Astrocyte of the spinal cord (primary cell): ENCODE measurements around the gene ZNF655.

Source experiments
- DNase-seq: peaks from one replicate; pipeline ENCODE4 v3.0.0; 2011; ENCODE audit warnings: low read depth, low spot score
- H3K4me3 ChIP-seq: 2 replicates; pipeline ENCODE4 v1.5.1; 2011; ENCODE audit warnings: low read depth, mild to moderate bottlenecking, low read length, moderate library complexity
- in situ Hi-C: cut with HindIII; loops from 2 replicates; pipeline ENCODE4 v1.10.0; 2017; ENCODE audit warnings: low sequenced_read_pairs
- TF ChIP-seq, protein P1 (sequence below): IDR thresholded peaks from 2 replicates; pipeline ENCODE4 v1.5.1; 2012; ENCODE audit warnings: low read depth, mild to moderate bottlenecking, low read length, inconsistent platforms

The ZNF655 gene

DNA sequence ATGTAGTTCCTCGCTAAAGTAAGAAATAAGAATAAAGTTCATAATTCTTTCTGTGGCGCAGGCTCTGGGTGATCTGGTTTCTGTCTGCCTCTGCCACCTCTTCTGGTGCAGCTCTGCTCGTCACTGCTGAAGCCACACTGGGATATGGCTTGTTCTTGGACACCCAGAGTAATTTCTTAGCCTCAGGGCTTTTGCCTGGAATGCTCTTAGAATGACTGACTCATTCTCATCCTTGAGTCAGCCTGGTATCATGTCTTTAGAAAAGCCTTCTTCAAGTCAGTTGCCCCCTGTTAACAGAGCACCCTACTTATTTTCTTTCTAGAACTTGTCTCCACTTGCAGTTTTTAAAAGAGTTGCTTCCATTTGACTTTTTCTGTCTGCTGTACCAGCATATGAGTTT is 60.3 kb downstream of the ZNF655 start:
- no peak overlapping the region for H3K4me3 ChIP-seq
- in situ Hi-C loops: no loop called here

DNA sequence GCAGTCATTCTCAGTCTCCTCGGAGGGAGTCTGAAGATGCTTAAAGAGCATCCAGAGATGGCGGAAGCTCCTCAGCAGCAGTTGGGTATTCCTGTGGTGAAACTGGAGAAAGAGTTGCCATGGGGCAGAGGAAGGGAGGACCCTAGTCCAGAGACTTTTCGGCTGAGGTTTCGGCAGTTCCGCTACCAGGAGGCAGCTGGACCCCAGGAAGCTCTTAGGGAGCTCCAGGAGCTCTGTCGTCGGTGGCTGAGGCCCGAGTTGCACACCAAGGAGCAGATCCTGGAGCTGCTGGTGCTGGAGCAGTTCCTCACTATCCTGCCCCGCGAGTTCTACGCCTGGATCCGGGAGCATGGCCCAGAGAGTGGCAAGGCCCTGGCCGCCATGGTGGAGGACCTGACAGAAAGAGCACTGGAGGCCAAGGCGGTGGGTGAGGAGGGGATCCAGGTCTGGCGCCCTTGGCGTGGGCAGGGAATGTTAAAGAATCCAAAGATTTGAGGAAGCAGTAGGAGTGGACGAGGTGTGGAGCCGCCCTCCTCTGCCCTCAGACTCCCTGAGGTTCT is 61.2 kb downstream of the ZNF655 start:
- TF ChIP-seq, protein P1, sequence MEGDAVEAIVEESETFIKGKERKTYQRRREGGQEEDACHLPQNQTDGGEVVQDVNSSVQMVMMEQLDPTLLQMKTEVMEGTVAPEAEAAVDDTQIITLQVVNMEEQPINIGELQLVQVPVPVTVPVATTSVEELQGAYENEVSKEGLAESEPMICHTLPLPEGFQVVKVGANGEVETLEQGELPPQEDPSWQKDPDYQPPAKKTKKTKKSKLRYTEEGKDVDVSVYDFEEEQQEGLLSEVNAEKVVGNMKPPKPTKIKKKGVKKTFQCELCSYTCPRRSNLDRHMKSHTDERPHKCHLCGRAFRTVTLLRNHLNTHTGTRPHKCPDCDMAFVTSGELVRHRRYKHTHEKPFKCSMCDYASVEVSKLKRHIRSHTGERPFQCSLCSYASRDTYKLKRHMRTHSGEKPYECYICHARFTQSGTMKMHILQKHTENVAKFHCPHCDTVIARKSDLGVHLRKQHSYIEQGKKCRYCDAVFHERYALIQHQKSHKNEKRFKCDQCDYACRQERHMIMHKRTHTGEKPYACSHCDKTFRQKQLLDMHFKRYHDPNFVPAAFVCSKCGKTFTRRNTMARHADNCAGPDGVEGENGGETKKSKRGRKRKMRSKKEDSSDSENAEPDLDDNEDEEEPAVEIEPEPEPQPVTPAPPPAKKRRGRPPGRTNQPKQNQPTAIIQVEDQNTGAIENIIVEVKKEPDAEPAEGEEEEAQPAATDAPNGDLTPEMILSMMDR: no peak
- no peak overlapping the region for H3K4me3 ChIP-seq
- DNase-seq: no peak
- in situ Hi-C loops: no loop called here

More for the DNA sequence above, 60.3 kb downstream of the ZNF655 start:
- DNase-seq: no peak
- TF ChIP-seq, protein P1: no peak

DNA sequence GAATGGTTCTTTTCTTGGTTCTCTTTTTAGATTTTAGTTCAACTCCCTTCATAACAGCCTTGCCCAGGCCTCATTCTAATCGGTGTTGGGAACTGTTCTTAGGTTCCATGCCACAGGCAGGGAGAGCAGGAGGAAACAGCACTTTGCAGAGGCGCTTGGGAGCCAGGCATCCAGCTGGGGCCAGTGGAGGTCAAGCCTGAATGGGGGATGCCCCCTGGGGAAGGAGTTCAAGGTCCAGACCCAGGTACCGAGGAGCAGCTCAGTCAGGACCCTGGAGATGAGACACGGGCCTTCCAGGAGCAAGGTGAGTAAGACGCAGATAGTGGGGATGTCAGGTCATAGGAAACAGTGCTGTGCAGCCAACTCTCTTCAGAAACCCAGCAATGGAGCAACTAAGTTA is 62.8 kb downstream of the ZNF655 start:
- no peak overlapping the region for H3K4me3 ChIP-seq
- TF ChIP-seq, protein P1: no peak
- DNase-seq: no peak
- in situ Hi-C loops: no loop called here

DNA sequence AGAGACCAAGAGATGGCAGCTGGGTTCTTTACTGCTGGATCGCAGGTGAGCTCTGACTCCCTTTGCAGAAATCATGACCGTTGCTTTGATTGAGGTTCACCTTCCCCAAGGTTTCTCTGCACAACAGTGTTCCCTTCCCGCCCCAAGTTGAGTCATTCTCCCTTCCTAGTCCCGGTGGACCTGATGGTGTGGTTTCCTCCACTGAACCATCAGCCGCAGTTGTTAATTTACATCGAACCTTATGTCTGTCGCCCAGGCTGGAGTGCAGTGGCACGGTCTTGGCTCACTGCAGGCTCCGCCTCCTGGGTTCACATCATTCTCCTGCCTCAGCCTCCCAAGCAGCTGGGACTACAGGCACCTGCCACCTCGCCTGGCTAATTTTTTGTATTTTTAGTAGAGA is 64.2 kb downstream of the ZNF655 start:
- TF ChIP-seq, protein P1: no peak
- no peak overlapping the region for H3K4me3 ChIP-seq
- no peak for DNase-seq
- in situ Hi-C loops: no loop called here

DNA sequence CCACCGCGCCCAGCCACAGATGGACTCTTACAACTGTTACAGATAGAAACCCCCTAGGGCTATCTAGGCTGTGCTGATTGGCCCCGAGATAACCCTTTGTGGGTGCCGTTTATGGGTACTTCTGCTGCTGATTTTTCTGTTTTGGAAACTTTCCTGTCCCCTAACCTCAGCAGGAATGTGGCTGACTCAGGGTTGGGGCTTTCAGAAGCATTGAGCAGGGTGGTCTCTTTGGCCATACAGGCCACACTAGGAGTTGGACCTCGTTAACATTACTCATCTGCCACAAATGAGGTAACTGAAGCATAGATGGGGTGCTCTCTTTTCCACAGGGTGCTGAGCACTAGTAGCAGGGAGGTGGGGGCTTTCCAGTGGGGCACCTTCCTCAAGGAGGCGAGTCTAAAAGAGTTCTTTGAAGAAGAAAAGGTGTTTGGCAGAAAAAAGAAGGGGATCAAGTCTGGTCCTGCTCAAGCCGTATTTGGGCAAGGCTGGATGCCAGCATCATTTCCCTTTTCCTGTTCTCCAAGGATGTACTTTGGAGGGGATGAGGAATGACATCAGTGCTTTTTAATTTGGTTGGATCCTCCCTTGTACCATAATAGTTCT is 64.8 kb downstream of the ZNF655 start:
- TF ChIP-seq, protein P1: no peak
- DNase-seq: no peak
- no peak overlapping the region for H3K4me3 ChIP-seq
- in situ Hi-C loops: no loop called here

DNA sequence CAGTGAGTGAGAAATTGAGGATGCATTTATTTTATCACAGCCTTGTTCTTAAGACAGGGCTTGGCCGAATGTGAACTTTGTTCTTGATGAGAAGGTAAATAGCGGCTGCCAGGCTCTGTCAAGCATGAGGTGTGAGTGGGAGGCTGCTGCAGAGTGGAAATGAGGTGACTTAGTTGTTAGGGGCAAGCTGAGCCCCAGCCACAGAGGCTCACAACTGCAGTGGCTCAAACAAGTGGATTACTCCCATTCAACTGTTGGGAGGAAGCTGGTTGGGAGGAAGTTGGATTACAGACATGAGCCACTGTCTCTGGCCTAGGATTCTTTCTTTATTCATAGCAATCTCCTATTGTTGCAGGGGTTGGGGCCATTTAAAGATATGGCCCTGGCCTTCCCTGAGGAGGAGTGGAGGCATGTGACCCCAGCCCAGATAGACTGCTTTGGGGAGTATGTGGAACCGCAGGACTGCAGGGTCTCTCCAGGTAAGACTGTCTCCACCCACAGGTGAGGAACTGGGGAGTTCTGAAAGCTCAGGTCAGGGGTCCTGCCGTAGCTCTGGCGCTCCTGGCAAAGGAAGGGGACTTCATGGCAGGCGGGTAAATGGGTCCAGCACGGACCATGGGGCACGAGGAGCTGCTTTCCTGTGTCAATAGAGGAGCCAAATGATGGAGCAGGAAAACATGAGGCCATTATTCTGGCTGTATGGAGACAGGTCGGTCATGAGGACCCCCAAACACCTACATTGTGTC is 65.4 kb downstream of the ZNF655 start:
- H3K4me3 ChIP-seq: no peak overlapping the region
- TF ChIP-seq, protein P1: no peak
- in situ Hi-C loops: no loop called here
- no peak for DNase-seq
